OCI-LY3 (cell line): ENCODE results near the gene ALS2CL.

ENCODE experiments used
- H2AFZ ChIP-seq: fragments of 200-600, 300-600 bp; shearing (Covaris generic); 2 replicates; pipeline ENCODE4 v1.6.0; 2014; ENCODE audit warnings: antibody characterized with exemption, low read depth, low read length
- H3K27ac ChIP-seq: fragments of 200-600, 300-600 bp; sonication (generic); 2 replicates; pipeline ENCODE4 v1.5.1; 2014; ENCODE audit warnings: mild to moderate bottlenecking, low read length, moderate library complexity, mixed read lengths
- H3K27me3 ChIP-seq: fragments of 200-600, 300-600 bp; sonication (generic); 2 replicates; pipeline ENCODE4 v1.6.1; 2014; ENCODE audit warnings: low read depth, low read length, mixed read lengths
- H3K36me3 ChIP-seq: fragments of 200-600, 300-600 bp; sonication (generic); replicated peaks from 2 replicates; pipeline ENCODE3; 2014; ENCODE audit warnings: low read depth, low read length, mixed read lengths
- H3K4me1 ChIP-seq: fragments of 300-600, 200-600 bp; sonication (generic); 2 replicates; pipeline ENCODE4 v1.6.1; 2014; ENCODE audit warnings: low read length, mixed read lengths
- H3K4me2 ChIP-seq: fragments of 200-600, 300-600 bp; sonication (generic); 2 replicates; pipeline ENCODE4 v1.6.1; 2014; ENCODE audit warnings: low read length, mixed read lengths
- H3K4me3 ChIP-seq: fragments of 300-600, 200-600 bp; sonication (generic); 2 replicates; pipeline ENCODE4 v1.5.1; 2014; ENCODE audit warnings: antibody characterized with exemption, mild to moderate bottlenecking, low read length, moderate library complexity
- H3K79me2 ChIP-seq: fragments of 300-600, 200-600 bp; shearing (Covaris generic); 2 replicates; pipeline ENCODE4 v1.6.1; 2014; ENCODE audit warnings: mild to moderate bottlenecking, low read length, mixed read lengths
- H3K9ac ChIP-seq: fragments of 300-600, 200-600 bp; shearing (Covaris generic); 2 replicates; pipeline ENCODE4 v1.6.0; 2014; ENCODE audit warnings: mild to moderate bottlenecking, low read length, moderate library complexity
- H3K9me3 ChIP-seq: fragments of 200-600, 300-600 bp; shearing (Covaris generic); 2 replicates; pipeline ENCODE4 v1.6.1; 2014; ENCODE audit warnings: low read length, mixed read lengths; ENCODE audit not compliant: insufficient read depth
- H4K20me1 ChIP-seq: fragments of 200-600, 300-600 bp; sonication (generic); 2 replicates; pipeline ENCODE4 v1.6.1; 2016; ENCODE audit warnings: low read length, mixed read lengths; ENCODE audit not compliant: insufficient read depth
- EZH2phosphoT487 ChIP-seq: fragments of 200-600 bp; shearing (Covaris generic); IDR thresholded peaks from 2 replicates; pipeline ENCODE4 v1.6.1; 2018; ENCODE audit warnings: antibody characterized with exemption, mixed run types, low read depth
- TF ChIP-seq, protein P1 (sequence below): fragments of 200-600, 300-600 bp; sonication (generic); IDR thresholded peaks from 2 replicates; pipeline ENCODE4 v1.5.1; 2014; ENCODE audit warnings: antibody characterized with exemption, low read length, low read depth

The ALS2CL gene

DNA sequence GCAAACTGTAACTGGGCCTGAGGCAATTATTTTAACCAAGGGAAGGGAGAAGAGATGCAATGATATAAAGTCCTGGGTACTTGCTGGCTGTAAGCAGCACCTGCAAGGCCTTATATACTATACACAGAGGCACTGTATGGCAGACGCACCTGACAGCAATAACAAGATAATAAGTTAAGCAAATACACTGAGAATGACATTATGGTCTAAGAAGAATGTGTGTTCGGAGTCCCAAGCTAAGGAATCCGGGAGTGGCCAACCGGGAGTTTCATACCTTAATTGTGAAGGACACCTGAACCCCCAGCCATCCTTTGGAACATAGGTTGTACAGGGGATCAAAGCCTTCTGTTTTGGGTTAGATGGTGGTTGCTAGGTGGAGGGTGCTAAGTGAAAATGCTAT is 67.4 kb downstream of the ALS2CL start:
- H4K20me1 ChIP-seq: no peaks in the 10 kb centered on the region
- no peaks in the 10 kb centered on the region for H3K9me3 ChIP-seq
- H3K4me2 ChIP-seq: no peak overlapping the region
- no peaks in the 10 kb centered on the region for H3K79me2 ChIP-seq
- H2AFZ ChIP-seq: no peak overlapping the region
- H3K4me3 ChIP-seq: no peak overlapping the region
- no peak overlapping the region for H3K9ac ChIP-seq
- H3K4me1 ChIP-seq: peaks cover 12% of the 10 kb centered on the region
- H3K27me3 ChIP-seq: peaks cover 25% of the 10 kb centered on the region
- H3K27ac ChIP-seq: no peak overlapping the region
- TF ChIP-seq, protein P1, sequence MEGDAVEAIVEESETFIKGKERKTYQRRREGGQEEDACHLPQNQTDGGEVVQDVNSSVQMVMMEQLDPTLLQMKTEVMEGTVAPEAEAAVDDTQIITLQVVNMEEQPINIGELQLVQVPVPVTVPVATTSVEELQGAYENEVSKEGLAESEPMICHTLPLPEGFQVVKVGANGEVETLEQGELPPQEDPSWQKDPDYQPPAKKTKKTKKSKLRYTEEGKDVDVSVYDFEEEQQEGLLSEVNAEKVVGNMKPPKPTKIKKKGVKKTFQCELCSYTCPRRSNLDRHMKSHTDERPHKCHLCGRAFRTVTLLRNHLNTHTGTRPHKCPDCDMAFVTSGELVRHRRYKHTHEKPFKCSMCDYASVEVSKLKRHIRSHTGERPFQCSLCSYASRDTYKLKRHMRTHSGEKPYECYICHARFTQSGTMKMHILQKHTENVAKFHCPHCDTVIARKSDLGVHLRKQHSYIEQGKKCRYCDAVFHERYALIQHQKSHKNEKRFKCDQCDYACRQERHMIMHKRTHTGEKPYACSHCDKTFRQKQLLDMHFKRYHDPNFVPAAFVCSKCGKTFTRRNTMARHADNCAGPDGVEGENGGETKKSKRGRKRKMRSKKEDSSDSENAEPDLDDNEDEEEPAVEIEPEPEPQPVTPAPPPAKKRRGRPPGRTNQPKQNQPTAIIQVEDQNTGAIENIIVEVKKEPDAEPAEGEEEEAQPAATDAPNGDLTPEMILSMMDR: no peak
- TF ChIP-seq EZH2phosphoT487: no peak
- H3K36me3 ChIP-seq: no peaks in the 10 kb centered on the region

DNA sequence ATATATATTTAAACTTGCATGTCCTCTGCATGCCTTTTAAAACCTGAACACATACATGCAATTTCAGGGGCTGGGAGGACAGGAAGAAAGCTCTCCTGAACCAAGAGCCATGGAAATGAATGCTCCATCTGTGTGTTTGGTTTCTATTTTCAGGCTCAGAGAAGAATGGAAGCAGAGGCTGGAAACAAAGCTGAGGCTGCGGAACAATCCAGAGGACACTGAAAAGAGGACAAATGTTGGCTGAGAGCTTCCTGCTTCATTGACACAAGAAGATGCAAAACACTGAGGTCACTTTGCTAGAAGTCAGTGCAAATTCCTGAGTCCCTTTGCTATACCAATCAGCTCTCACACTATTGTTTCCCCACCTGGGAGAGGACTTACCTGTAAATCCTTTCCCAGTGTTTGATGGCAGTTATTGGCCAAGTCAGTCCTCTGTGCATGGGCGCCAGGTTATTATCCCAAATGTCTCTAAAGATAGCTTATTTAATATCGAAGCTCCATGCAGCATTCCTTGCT is 68.4 kb downstream of the ALS2CL start:
- Histone ChIP-seq H4K20me1 (no peaks in the 10 kb centered on the region), H3K27me3 (peaks cover 20% of the 10 kb centered on the region), H3K4me3 (no peak overlapping the region), H3K4me1 (peaks cover 9% of the 10 kb centered on the region), H3K79me2 (no peaks in the 10 kb centered on the region), H3K36me3 (no peaks in the 10 kb centered on the region), H3K9ac (no peak overlapping the region), H3K9me3 (no peaks in the 10 kb centered on the region), H3K4me2 (no peak overlapping the region), H2AFZ (no peak overlapping the region), H3K27ac (no peak overlapping the region)
- TF ChIP-seq, protein P1: no peak
- TF ChIP-seq EZH2phosphoT487: no peak

DNA sequence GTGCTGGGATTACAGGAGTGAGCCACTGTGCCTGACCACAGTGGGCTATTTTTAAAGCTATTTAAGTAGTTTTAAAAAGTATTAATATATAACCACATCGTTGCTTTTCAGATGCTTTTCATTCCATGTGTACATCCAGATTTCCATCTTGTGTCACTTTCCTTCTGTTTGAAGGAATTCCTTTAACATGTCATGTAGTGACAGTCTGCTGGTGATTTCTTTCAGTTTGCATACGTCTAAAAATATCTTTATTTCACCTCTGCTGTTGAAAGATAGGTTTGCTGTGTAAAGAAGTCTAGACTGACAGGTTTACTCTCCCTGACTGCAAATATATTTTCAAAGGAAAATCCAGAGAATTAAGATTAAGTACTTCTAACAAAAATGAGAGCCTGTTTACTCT is 68.9 kb downstream of the ALS2CL start:
- Histone ChIP-seq H3K9ac (no peak overlapping the region), H3K27ac (no peak overlapping the region), H3K27me3 (peaks cover 21% of the 10 kb centered on the region), H3K36me3 (no peaks in the 10 kb centered on the region), H3K4me1 (peaks cover 7% of the 10 kb centered on the region), H2AFZ (no peak overlapping the region), H3K4me3 (no peak overlapping the region), H3K79me2 (no peaks in the 10 kb centered on the region), H3K4me2 (no peak overlapping the region), H3K9me3 (no peaks in the 10 kb centered on the region), H4K20me1 (no peaks in the 10 kb centered on the region)
- TF ChIP-seq EZH2phosphoT487: no peak
- TF ChIP-seq, protein P1: no peak

DNA sequence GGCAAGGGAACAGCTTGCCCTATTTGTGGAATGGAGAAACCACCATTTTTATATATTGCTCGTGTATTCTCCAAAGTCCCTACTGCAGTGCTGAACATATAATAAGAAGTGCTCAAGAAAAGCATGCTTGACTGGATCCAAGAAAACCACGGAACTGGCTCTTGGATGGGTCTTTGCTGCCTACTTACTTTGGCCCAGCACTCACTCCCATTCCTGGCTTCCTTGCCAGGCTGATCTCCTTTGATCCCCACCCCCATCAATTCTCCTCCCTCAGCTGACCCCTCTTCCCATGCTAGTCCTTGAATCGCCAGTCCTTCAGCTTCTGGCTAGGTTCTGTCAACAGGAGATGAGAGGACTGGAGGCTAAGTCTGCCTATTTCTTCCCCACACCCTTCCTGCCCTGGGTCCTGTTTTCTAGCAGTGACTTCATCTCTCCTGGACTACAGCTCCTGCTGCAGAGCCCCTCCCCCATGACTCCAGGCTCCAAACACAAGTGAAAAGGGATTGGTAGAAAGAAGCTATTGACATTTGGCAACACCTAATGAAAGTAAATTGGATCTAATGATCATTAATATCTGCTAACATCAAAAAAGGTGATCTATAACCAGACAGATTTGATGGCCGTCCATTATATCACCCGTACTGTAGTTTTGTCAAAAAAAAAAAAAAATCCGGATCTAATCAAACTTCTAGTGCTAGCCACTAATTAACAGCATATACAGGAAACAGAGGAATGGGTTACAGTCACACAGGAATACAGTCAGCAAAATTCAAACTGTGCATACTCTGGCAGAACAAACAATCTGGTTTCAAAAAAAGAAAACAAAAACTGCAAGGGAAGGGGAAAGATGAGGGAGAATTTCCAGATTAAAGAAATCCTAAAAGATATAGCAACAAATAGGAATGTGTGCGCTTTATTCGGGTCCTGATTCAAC is 73.4 kb downstream of the ALS2CL start:
- no peak overlapping the region for H2AFZ ChIP-seq
- no peak overlapping the region for H3K4me2 ChIP-seq
- H3K36me3 ChIP-seq: no peaks in the 10 kb centered on the region
- H3K27me3 ChIP-seq: peaks cover 51% of the 10 kb centered on the region
- H3K4me3 ChIP-seq: no peak overlapping the region
- H3K27ac ChIP-seq: no peak overlapping the region
- no peaks in the 10 kb centered on the region for H4K20me1 ChIP-seq
- H3K4me1 ChIP-seq: no peaks in the 10 kb centered on the region
- H3K79me2 ChIP-seq: no peaks in the 10 kb centered on the region
- no peak for TF ChIP-seq EZH2phosphoT487
- TF ChIP-seq, protein P1: no peak
- H3K9ac ChIP-seq: no peak overlapping the region
- no peaks in the 10 kb centered on the region for H3K9me3 ChIP-seq
